ENCODE measurements around the gene LRBA. TPM values are rescaled to one million over a fixed set of nuclear protein-coding genes. Genes with fewer than 3 reads are reported as not detected.

LRBA gene
- total and polyA plus RNA-seq, 4 donors: 8.2 to 69.8 (median 32.8) TPM

DNA sequence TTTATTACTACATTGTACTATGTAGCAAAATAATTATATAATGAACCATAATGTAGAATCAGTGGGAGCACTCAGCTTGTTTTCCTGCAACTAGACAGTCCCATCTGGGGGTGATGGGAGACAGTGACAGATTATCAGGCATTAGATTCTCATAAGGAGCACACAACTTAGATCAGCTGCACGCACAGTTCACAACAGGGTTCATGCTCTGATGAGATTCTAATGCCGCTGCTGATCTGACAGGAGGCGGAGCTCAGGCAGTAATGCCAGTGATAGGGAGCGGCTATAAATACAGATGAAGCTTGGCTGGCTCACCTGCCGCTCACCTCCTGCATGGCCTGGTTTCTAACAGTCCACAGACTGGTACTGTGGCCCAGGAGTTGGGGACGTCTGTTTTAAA is 233.9 kb downstream of the LRBA start (continued):
- TF ChIP-seq, protein P1, sequence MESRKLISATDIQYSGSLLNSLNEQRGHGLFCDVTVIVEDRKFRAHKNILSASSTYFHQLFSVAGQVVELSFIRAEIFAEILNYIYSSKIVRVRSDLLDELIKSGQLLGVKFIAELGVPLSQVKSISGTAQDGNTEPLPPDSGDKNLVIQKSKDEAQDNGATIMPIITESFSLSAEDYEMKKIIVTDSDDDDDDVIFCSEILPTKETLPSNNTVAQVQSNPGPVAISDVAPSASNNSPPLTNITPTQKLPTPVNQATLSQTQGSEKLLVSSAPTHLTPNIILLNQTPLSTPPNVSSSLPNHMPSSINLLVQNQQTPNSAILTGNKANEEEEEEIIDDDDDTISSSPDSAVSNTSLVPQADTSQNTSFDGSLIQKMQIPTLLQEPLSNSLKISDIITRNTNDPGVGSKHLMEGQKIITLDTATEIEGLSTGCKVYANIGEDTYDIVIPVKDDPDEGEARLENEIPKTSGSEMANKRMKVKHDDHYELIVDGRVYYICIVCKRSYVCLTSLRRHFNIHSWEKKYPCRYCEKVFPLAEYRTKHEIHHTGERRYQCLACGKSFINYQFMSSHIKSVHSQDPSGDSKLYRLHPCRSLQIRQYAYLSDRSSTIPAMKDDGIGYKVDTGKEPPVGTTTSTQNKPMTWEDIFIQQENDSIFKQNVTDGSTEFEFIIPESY (IDR thresholded peaks at IDR 0.05): no peak
- TF ChIP-seq EGR1 (IDR thresholded peaks at IDR 0.05; ENCODE audit: low read depth in 2 of 2): no peak
- TF ChIP-seq, protein P2, sequence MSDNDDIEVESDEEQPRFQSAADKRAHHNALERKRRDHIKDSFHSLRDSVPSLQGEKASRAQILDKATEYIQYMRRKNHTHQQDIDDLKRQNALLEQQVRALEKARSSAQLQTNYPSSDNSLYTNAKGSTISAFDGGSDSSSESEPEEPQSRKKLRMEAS (IDR thresholded peaks at IDR 0.05): no peak
- no peak for TF ChIP-seq FOXA2 (IDR thresholded peaks at IDR 0.05)
- no peak for TF ChIP-seq NR2F2 (IDR thresholded peaks at IDR 0.05)
- no peak for TF ChIP-seq RAD21 (IDR thresholded peaks at IDR 0.05)

GRCh38 chr4:150779707-150780106 is 235.4 kb downstream of the LRBA start:
- H3K36me3 ChIP-seq (ENCODE audit: control insufficient read depth in 4 of 4, insufficient read depth in 3 of 4, low read depth in 1 of 4, low read length in 3 of 4): no peaks in the 10 kb centered on the region
- no peak overlapping the region for H3K27ac ChIP-seq (ENCODE audit: low read depth in 1 of 2, low read length in 2 of 2)
- WGBS: 97% methylated on average over 1 of the region's 1 CpG
- H3K9ac ChIP-seq (ENCODE audit: low read depth in 1 of 2, low read length in 2 of 2): no peak overlapping the region
- no peak overlapping the region for H3K4me3 ChIP-seq (ENCODE audit: low read depth in 1 of 3, low read length in 3 of 3)
- no peak for DNase-seq (ENCODE audit: low spot score)
- H3K27me3 ChIP-seq (ENCODE audit: control insufficient read depth in 4 of 4, insufficient read depth in 4 of 4, low read length in 3 of 4): no peaks in the 10 kb centered on the region
- H3K4me1 ChIP-seq (ENCODE audit: control insufficient read depth in 4 of 4, insufficient read depth in 4 of 4, low read length in 3 of 4): no peaks in the 10 kb centered on the region
- no peaks in the 10 kb centered on the region for H3K9me3 ChIP-seq (ENCODE audit: control insufficient read depth in 4 of 4, low read length in 3 of 4)
- TF ChIP-seq TAF1 (conservative IDR thresholded peaks at IDR 0.05) (no peak), HNF4A (conservative IDR thresholded peaks at IDR 0.05) (no peak), HNF4G (IDR thresholded peaks at IDR 0.05) (no peak), FOXA1 (IDR thresholded peaks at IDR 0.05) (no peak), RXRA (IDR thresholded peaks at IDR 0.05) (no peak), RAD21 (IDR thresholded peaks at IDR 0.05) (no peak), SP1 (IDR thresholded peaks at IDR 0.05) (no peak), YY1 (IDR thresholded peaks at IDR 0.05) (no peak), FOXA2 (IDR thresholded peaks at IDR 0.05) (no peak), CTCF (IDR thresholded peaks at IDR 0.05; ENCODE audit: low read depth, low read length, missing input control) (no peak), GABPA (IDR thresholded peaks at IDR 0.05 in 1 of 2, conservative IDR thresholded peaks at IDR 0.05 in 1 of 2) (no peak), NR2F2 (IDR thresholded peaks at IDR 0.05) (no peak), EGR1 (IDR thresholded peaks at IDR 0.05; ENCODE audit: low read depth in 2 of 2) (no peak), JUND (IDR thresholded peaks at IDR 0.05) (no peak)
- TF ChIP-seq, protein P3, sequence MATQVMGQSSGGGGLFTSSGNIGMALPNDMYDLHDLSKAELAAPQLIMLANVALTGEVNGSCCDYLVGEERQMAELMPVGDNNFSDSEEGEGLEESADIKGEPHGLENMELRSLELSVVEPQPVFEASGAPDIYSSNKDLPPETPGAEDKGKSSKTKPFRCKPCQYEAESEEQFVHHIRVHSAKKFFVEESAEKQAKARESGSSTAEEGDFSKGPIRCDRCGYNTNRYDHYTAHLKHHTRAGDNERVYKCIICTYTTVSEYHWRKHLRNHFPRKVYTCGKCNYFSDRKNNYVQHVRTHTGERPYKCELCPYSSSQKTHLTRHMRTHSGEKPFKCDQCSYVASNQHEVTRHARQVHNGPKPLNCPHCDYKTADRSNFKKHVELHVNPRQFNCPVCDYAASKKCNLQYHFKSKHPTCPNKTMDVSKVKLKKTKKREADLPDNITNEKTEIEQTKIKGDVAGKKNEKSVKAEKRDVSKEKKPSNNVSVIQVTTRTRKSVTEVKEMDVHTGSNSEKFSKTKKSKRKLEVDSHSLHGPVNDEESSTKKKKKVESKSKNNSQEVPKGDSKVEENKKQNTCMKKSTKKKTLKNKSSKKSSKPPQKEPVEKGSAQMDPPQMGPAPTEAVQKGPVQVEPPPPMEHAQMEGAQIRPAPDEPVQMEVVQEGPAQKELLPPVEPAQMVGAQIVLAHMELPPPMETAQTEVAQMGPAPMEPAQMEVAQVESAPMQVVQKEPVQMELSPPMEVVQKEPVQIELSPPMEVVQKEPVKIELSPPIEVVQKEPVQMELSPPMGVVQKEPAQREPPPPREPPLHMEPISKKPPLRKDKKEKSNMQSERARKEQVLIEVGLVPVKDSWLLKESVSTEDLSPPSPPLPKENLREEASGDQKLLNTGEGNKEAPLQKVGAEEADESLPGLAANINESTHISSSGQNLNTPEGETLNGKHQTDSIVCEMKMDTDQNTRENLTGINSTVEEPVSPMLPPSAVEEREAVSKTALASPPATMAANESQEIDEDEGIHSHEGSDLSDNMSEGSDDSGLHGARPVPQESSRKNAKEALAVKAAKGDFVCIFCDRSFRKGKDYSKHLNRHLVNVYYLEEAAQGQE (IDR thresholded peaks at IDR 0.05): no peak
- TF ChIP-seq, protein P1 (IDR thresholded peaks at IDR 0.05): no peak
- TF ChIP-seq, protein P4, sequence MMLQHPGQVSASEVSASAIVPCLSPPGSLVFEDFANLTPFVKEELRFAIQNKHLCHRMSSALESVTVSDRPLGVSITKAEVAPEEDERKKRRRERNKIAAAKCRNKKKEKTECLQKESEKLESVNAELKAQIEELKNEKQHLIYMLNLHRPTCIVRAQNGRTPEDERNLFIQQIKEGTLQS (IDR thresholded peaks at IDR 0.05): no peak
- TF ChIP-seq, protein P2 (IDR thresholded peaks at IDR 0.05): no peak

All from liver (tissue), 9 donors.